M059J (cell line): Measurements from ENCODE around the gene FBXW4. TPM values are rescaled to one million over a fixed set of nuclear protein-coding genes. Genes with fewer than 3 reads are reported as not detected.
A peak's percentile ranks its signal among the peaks of the same experiment; 100 is the strongest.
"Not testable (repeated sequence)": the region's sequence is repeated elsewhere in the genome, so short reads cannot be mapped to it uniquely, and the experiment has no call there.

Experiments used
- DNase-seq: peaks from one replicate; pipeline ENCODE4 v3.0.0-alpha.2; 2012; ENCODE audit warnings: low read depth
- total RNA-seq: library from RNA; depleted of rRNA; stranded (reverse); fragments of >200 nt; shearing (Covaris generic); gene quantifications from 2 replicates; pipeline ENCODE4 v1.2.3, GENCODE V29; 2014

Gene FBXW4
- total RNA-seq, 1 experiment from 2014 or later, result 8.9 TPM

DNA sequence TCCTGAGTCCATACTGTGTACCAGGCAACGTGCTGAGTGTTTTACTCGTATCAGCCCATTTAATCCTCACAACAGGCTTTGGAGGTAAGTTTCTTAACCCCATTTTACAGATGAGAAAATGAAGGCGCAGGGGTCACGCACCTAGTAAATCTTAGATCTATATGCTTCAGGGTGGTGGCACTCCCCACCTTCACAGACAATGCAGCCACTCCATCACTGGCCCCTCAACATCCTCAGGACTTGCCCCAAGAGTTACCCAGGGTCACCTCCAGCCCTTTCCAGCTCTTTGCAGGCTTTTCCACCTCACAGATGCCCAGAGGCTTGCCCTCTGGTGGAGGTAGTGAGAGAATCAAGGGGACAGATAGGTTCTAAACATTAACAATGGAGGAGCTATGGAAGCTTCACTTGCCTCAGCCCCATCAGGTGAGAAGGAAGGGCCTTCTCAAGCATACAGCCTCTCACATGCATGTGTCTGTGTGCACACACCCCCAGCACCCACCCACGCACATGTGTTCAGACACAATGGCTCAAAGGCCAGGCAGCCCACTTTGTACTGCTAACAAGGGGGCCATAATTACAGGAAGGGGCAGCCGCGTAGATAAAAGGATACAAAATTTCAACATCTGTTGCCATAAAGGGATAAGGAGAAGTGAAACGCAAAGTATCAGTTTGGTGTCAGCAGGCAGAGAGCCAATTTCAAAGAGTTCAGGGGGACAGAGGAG is 77.7 kb downstream of the FBXW4 start:
- DNase-seq, result no peak

DNA sequence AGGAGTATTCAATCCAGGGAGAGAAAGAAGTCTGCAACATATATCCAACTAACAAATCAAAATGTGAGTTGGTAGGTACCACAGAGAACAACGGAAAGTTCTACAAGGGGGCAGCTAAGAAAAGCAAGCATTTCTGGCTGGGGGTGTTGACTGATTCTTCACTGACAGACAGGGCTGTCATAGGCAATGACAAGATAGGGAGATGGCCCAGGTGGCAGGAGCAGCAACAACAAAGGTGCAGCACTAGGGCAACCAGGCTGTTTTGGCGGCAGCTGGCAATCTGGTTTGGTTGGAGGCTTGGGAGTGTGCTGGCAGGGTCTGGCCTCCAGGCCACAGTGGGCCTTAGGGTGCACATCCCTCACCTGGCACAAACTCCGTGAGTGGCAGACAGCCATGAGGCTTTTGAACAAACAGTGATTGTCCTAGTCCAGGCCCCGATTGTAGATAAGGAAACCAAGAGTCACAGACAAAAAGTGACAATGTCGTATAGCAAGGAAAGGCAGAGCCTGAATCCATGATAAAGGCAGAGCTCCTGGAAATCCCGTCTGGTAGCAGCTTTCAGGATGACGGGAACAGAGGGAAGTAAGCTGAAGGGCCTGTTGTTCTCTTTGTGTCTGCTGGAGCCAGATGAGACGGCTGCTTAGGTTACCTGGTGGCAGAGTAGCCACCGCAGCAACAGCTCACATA is 78.4 kb downstream of the FBXW4 start:
- DNase-seq, result no peak

DNA sequence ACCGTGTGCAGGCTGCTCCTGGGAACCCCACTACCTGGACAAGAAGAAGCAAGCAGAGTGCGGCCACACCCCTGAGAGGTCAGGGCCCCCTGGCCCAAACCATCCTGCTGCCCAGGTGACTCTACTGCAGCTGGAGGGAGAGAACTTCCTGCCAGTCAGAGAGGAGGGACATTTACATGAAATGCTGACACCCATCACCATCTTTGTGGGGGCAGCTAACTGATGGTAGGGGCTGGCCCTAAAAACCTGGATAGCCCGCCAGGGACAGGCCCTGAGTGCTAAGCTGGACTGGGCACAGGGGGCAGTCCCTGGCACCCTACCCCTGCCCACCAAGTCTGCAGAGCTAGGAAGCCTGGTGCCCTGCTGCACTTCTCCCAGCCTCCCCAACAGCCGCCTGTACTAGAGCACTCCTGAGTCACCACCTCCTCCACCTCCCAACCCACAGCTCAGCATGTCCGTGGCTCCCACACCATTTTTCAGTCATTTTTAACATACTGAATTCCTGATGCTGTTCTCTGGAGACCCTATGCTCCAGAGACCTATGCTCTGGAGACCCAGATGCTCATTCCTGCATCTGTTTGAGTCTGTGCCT is 79.3 kb downstream of the FBXW4 start:
- DNase-seq, result no peak

DNA sequence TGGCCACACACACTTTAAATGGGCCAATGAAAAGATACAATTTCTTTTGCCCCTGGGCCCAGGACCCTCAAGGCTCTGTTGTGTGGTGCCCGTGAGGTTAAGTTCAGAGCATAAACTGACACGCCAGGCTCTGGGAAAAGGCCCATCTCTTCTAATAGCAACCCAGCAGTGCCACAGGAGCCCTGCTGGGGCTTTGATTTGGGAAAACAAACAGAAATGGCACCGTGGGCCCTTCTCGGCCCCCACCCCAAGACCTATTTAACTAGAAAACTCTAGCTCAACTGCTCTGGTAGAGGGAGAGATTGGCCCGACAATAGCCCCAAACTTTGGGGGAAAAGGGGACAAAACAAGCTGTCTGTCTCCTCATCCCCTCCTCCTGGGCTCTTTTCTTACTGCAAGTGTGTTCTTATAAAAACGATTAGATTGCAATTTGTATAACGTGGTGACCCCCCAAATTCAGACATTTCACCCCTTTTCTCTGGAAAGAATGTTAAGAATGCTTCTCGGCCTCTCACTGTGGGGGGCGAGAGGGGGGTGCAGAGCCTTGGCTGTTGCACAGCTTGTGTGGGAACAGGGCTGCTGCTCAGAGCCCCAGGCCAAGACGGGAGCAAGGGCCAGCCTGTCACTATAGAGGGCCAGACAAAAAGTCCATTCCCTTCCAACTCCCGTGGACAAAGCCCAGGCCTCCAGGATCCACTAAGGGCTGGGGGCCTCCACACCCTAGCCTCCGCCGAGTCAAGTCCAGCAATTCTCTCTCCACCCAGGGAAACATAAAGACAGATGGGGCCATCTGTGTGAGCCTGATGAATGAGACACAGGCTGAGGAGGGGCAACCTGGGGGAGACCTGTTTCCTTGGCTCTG is 80.1 kb downstream of the FBXW4 start:
- DNase-seq, result no peak

DNA sequence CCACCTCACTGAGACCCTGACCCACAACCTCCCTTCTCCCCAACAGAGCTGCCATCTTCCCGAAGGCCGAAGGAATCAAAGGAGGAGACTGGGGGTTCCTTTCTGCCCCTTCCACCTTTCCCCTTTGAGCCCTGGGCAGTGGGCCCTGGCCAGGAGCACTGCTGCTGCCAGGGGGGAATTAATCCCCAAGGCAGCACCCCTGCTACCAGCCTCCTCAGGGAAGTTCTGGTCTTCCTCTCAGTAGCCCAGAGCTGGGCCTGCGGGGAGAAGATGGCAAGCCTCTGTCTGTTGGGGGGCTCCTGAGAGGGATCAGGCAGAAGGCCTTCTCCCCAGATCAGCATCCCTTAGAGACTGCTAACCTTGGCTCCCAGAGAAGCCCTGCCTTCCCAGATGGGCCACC is 81.3 kb downstream of the FBXW4 start:
- no peak for DNase-seq

DNA sequence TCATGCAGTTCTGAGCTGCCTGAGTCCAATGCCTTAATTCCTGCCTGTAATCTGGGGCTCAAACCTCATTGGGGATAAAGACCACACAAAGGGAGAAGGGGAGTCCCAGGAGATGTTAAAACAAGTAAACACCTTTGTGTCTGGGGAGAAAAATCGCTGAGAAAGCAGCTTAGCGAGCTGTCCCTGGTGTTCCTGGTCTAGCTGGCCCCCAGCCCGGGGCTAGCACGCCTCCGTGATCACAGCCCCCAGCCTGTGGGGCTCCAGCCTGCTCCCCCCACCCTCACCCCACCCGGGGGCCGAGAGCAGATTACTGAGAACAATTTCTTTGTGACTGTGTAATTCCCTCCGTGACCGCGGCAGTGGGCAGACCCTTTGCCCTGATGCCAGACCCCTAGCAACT is 82.1 kb downstream of the FBXW4 start:
- no peak for DNase-seq

DNA sequence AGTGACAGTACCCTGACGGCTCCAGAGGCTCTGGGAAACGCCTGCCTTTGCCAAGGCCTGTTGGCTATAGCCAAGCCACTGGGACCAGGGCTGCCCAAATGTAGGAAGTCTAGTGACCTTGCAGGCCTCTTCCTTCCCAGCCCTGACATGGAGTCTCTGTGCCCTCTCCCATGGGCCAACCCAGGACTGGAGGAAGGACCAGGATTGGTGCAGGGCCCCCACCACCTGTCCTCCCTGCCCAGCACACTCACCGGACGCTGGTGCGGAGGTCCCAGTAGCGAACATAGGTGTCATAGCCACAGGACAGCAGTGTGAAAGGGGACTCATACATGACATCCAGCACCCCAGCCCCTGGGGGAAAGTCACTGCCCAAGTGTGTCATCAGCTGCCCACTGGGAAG is 82.9 kb downstream of the FBXW4 start:
- DNase-seq, result no peak

DNA sequence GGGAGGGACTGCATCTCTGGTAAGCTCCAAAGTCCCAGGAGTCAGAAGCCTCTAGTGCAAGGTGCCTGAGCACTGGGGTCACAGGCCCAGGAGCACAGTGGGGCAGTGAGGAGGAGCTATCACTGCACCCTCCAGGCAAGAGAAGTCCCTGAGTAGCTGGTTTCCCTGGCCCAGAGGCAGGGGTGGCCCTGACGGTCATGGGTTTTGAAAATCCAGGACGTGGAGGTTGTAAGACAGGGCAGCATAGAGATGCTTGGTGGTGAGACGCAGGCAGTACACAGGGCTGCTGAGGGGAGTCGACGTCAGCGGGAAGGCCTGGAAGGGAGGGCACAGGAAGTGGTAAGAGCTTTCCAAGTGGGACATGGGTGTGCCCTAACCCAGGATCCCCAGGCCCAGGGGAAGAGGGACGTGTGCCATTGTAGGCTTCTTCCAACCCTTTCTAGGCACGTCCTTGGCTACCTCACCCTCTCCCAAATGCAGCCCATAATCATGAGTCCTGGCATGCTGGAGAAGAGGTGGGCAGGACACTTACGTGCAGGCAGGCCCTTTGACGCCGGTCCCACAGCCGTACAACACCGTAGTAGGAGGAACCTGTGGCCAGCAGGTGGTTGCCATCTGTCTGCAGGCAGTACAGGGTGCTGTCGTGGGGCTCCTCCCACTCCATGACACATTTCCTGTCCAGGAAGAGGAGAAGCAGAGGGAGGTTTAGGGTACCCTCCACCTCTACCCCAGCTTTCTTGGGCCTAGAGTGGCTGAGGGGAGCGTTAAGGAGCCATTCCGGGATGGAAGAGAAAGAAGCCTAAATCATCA is 83.7 kb downstream of the FBXW4 start:
- DNase-seq, result peak; percentile 15

DNA sequence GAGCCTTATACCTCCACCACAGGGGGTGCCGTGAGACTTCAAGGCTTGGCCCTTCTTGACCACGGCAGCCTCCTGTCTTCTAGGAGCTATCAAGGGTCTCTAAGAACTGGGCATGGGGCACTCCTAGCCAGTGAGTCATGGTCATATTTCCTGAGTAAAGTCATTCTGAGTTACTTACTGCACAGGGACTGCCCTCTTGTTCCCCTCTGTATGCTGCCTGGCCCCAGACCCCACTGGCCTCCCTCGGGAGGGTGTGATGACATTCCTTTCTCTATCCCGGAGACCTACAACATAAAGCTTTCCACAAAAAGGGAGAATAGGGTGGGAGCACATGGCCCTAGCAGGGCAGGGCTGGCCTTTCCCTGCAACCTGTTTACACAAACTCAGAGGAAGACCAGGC is 85.5 kb downstream of the FBXW4 start:
- no peak for DNase-seq

DNA sequence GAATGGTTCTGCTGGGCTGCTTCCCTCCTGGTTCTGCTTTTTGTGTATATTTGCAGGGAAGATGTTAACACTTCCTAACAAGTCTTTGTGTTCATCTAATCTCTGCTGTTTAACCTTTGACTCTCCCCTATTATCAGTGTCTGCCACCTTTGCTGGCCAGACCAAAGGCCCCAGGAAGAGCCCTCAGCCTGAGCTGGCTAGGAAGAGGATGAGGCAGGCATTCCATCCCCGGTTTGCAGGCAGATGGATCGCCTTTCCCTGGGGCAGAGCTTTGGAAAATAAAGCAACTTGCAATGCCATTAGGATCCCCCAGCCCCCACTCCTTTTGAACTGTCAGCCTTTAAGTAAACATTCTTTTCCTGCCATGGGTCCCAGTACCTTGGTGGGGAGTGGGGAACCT is 87.8 kb downstream of the FBXW4 start:
- no peak for DNase-seq

DNA sequence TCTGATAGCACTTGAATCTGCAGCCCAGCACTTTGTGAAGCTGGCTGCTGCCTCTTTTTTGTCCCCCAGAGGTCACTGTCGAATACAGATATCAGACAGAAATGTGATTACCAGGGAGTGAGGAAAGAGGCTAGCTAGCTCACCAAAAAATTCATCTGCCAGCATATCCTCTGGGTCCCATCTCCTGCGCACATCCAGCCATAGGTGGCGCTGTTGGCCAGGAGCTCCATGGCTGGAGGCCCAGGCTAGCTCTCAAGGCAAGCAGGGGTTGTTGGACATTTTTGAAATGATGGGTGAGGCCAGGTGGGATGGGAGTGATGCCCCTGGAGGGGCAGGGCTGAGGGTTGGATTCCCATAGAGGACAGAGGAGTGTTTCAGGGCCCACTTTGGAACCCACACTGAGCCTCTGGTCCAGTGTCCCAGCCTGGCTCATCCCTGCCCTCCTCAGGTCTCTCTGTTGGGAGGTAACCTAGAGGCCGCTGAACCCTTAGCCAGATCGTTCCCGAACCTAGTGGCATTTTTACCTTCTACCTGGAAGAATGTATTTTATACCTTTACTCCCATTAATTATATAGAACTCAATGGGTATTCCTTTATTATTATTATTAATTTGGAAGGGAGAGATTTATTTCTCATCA is 92.1 kb downstream of the FBXW4 start:
- peak; percentile 70 for DNase-seq

DNA sequence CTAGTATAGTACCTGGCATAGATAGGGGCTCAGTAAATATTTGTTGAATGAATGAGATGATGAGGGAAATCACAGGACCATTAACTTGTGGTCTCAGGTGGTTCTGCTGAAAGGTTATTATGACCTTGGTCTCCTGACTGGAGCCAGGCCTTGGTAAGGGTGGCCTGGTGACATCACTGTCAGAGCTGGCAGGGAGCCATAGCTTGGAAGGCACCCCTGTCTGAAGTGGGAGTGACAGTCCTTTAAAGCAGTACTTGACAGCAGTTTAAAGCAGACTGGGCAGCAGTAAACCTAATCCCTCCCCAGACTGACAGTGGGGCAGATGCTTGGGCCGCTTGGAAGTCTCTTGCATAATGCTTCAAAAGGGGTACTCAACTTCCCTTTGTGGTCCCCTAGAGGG is 93.4 kb downstream of the FBXW4 start:
- DNase-seq, result no peak

DNA sequence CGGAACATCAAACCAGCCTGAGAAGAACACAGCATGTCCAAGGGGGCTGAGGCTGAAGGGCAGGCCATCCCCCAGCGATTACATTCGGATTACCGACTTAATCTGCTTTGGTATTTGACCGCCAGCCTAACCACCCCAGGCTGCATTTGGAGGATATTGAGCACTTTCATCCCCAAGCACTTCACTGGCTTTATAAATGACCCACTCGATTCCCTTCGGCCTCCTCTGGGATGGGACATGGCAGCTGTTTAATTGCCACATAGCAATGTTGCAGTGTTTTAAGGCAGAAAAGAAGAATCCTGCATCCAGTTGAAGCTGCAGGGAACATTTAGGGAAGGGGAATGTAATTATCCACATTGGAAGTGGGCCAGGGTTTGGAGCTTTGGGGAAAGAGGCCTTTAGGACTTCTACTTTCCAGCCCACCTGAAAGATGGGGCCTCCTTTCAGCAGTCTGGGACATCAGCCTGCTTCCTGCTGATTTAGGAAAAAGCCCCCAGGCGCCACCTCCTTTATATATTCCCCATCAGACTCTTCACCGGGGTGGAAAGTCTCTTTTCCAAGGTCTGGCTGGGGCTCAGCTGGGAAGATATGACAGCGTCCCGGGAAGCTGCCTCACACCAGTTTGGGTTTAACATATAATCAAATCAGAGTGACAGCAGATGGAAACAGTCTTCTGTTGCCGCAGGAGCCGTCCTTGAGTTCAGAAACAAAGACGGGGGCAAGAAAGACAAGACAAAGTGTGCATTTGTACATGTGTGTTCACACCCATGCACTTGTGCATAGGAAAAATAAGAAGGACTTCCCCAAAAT is 97.7 kb downstream of the FBXW4 start:
- DNase-seq, result no peak

DNA sequence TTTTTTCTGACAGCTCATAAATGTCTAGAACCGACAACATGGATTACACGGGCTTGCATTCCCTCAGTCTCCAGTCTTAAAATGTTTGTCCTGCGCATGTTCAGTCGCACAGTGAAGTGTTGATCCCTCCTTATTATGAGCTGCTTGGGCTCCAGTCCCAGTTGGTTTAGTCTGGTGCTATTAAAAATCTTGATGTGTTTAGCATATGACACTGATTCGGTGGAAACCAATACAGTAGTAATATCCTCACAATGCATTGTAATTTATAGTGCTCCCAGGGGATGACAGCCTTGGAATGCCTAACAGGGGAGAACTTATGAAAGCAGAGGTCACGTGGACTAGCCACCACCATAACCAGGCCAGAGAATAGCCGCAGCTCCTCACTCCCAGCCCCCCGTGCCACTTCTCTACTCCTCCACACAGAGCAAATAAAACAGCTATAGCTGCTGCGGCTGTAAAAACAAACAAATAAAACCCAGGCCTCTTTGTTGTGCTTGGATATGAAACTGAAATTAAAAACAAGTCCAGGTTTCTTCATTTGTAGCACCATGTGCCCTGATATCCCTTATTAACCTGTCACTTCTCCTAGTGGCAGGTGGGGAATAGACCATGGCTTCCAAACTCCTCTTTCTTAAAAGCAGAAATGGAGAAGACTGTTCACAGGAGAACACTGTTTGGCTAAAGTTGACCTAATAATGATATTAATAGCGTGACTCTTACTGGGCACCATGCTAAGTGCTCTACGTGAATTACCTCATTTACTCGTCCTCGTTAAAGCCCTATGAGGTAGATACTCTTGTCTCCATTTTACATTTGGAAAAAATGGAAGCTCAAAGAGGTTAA is 99.2 kb downstream of the FBXW4 start:
- no peak for DNase-seq

DNA sequence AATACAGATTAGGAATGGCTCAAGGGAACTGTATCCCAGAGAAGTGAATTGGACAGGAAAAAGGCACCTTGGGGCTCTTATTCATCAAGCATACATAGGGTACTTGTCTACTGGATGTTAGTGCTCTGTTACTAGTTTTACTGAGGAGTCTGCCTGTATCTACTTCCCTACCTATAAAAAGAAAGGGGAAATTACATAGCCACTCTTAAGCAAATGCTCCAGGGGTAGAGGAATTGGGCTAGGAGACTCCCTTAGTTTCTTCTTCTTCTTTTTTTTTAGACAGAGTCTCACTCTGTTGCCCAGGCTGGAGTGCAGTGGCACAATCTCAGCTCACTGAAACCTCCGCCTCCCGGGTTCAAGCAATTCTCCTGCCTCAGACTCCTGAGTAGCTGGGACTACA is 101.6 kb downstream of the FBXW4 start:
- not testable (repeated sequence) for DNase-seq

DNA sequence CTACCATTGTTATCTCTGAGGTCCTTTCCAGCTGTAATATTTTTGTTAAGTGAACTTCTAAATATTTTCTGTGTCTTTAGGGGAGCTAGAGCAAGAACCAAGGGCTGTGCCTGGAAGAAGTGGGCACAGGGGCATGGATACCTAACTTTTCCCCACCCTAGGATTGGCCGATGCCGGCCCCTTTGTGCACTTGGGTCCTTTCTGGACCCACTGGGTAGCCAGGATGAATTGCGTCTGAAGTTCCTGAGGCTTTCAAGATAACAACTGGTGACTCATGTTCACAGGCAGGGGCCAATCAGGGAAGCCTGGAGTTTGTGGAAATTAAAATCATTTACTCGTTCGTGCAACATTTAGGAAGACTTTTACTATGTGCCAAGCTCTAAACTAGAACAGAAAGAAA is 106.1 kb downstream of the FBXW4 start:
- DNase-seq, result peak; percentile 34

DNA sequence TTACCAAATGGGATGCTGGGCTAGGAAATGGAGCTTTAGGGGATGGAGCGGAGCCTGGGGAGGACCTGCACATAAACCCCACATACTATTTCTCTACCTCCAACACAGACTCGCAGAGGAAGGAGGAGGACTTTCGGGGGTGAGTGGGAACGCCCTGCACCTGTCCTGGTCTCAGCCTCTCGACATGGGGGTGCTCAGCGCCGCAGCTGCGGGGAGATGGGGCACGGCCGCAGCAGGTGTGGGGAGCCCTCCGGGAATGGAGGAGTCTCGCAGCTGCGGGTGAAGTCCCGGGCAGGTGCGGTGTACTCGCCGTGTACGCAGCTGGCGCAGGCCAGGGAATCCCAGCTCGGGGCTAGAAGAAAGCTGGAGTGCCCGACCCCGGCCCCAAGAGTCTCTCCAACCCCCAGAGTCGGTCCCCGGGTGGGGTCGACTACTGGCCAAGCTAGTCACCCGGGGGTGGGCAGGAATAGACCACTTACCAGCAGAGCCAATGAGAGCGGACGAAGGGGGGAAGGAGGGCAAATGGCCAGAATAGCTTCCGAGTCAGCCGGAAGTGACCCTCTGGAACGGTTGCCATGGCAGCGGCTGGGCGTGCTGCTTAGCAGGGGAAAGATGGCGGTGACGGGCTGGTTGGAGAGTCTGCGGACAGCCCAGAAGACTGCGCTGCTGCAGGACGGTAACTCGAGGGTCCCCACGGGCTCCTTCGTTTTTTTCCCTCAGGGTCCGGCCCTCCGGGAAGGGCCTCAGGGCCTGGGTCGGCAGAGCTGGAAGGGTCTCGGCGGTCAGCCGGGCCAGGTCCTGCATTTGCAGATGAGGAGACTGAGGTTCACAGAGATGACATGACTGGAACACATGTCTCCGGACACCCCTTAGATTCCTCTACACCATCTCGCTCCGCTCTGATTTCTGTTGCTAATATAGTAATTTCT is 107.0 kb downstream of the FBXW4 start, which contains the start of the genes DPCD and POLL:
Gene DPCD, plus strand, starts transcription at position 597 of the 929 bp plus-strand sequence. Its CDS starts 16 bp downstream, at position 613.
Gene POLL, minus strand, starts transcription at position 533 of the 929 bp plus-strand sequence. CDS start 897 bp downstream, outside the sequence.
- DNase-seq, result peak; percentile 92

DNA sequence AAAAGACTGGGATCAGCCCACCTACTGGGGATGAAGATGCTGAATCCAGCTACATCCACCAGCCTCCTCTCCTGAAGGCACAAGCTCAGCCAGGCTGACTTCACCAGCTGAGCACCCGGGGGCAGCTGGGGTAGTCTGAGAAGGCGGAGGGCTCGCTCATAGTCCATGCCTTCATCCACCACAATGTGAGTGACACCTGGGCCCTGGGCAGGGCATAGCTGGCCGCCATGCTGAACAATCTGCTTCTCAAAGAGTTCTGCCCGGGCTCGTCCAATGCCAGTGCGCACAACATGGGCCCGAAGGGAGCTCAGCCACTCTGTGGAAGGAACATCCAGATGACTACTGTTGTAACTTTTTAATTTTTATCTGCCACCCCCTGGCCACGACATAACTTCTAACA is 109.1 kb downstream of the FBXW4 start:
- DNase-seq, result no peak
